GM23338 (cell line): Measurements from ENCODE around the gene ETF1. TPM values are rescaled to one million over a fixed set of nuclear protein-coding genes. Genes with fewer than 3 reads are reported as not detected.

Experiments used
- ATAC-seq: fragments of 200-7000 bp; cut with Tn5 transposase; 3 replicates; pipeline ENCODE4 v1.9.1; 2020
- DNase-seq: peaks from one replicate; pipeline ENCODE4 v3.0.0-alpha.2; 2015; ENCODE audit warnings: low spot score
- H2AFZ ChIP-seq: fragments of 200-600 bp; sonication (generic); 2 replicates; pipeline ENCODE4 v1.8.0; 2016; ENCODE audit warnings: antibody characterized with exemption, mild to moderate bottlenecking, moderate library complexity
- H3F3A ChIP-seq: fragments of 200-600 bp; sonication (generic); replicated peaks from 2 replicates; pipeline ENCODE4 v1.8.0; 2017; ENCODE audit warnings: antibody characterized with exemption, mixed run types, low read depth
- H3K27ac ChIP-seq: fragments of 200-600 bp; sonication (generic); 2 replicates; pipeline ENCODE4 v1.6.1; 2016; ENCODE audit warnings: low read depth
- H3K27me3 ChIP-seq: fragments of 200-600 bp; sonication (generic); 2 replicates; pipeline ENCODE4 v1.8.0; 2016; ENCODE audit warnings: mild to moderate bottlenecking, mixed run types, moderate library complexity; ENCODE audit not compliant: insufficient read depth
- H3K36me3 ChIP-seq: fragments of 200-600 bp; sonication (generic); 2 replicates; pipeline ENCODE4 v1.8.0; 2016; ENCODE audit warnings: mild to moderate bottlenecking; ENCODE audit not compliant: insufficient read depth
- H3K4me1 ChIP-seq: fragments of 200-600 bp; sonication (generic); 2 replicates; pipeline ENCODE4 v1.8.0; 2016; ENCODE audit warnings: mild to moderate bottlenecking, moderate library complexity; ENCODE audit not compliant: insufficient read depth
- H3K4me2 ChIP-seq: fragments of 200-600 bp; sonication (generic); 2 replicates; pipeline ENCODE4 v1.7.1; 2017; ENCODE audit warnings: mixed run types
- H3K4me3 ChIP-seq: fragments of 200-600 bp; sonication (generic); 2 replicates; pipeline ENCODE4 v1.6.1; 2016; ENCODE audit warnings: mixed run types
- H3K79me2 ChIP-seq: fragments of 200-600 bp; sonication (generic); replicated peaks from 2 replicates; pipeline ENCODE4 v1.8.0; 2017; ENCODE audit warnings: mild to moderate bottlenecking; ENCODE audit not compliant: insufficient read depth
- H3K9me2 ChIP-seq: fragments of 200-600 bp; sonication (generic); 2 replicates; pipeline ENCODE4 v1.8.0; 2017; ENCODE audit not compliant: insufficient read depth
- H4K20me1 ChIP-seq: fragments of 200-600 bp; sonication (generic); replicated peaks from 2 replicates; pipeline ENCODE4 v1.8.0; 2017; ENCODE audit warnings: mild to moderate bottlenecking; ENCODE audit not compliant: insufficient read depth
- H3K27ac Mint-ChIP-seq: 2 replicates; pipeline ENCODE4 v1.8.0; 2020; ENCODE audit warnings: inconsistent platforms, mild to moderate bottlenecking, moderate library complexity, mixed read lengths
- H3K27me3 Mint-ChIP-seq: 3 replicates; pipeline ENCODE4 v1.8.0; 2022; ENCODE audit warnings: low read depth, mild to moderate bottlenecking, moderate library complexity, mixed read lengths, inconsistent platforms; ENCODE audit not compliant: insufficient read depth, poor library complexity
- H3K36me3 Mint-ChIP-seq: 3 replicates; pipeline ENCODE4 v1.8.0; 2021; ENCODE audit warnings: low read depth, mild to moderate bottlenecking, inconsistent platforms, moderate library complexity, mixed read lengths
- H3K4me1 Mint-ChIP-seq: 3 replicates; pipeline ENCODE4 v1.8.0; 2020; ENCODE audit warnings: mild to moderate bottlenecking, inconsistent platforms, mixed read lengths
- H3K4me3 Mint-ChIP-seq: 3 replicates; pipeline ENCODE4 v1.8.0; 2021; ENCODE audit warnings: moderate library complexity, mild to moderate bottlenecking, inconsistent platforms, mixed read lengths
- H3K9me3 Mint-ChIP-seq: 3 replicates; pipeline ENCODE4 v1.8.0; 2020; ENCODE audit warnings: moderate library complexity, mild to moderate bottlenecking, inconsistent platforms, mixed read lengths
- EZH2 ChIP-seq: fragments of 200-600 bp; sonication (generic); IDR thresholded peaks from one replicate; pipeline ENCODE4 v1.8.0; 2017; ENCODE audit warnings: antibody characterized with exemption, mild to moderate bottlenecking, low read depth; ENCODE audit not compliant: unreplicated experiment
- NANOG ChIP-seq: IDR thresholded peaks from 2 replicates; pipeline ENCODE4 v1.6.1; 2016; ENCODE audit warnings: antibody characterized with exemption, borderline replicate concordance
- POLR2AphosphoS5 ChIP-seq: IDR thresholded peaks from 2 replicates; pipeline ENCODE4 v1.6.1; 2016; ENCODE audit warnings: antibody characterized with exemption, low read depth
- ZNF114 ChIP-seq: fragments of 250-450 bp; sonication (Bioruptor Pico); IDR thresholded peaks from 2 replicates; pipeline ENCODE4 v1.5.0; 2020; ENCODE audit warnings: mild to moderate bottlenecking, moderate library complexity
- polyA plus RNA-seq: library from polyadenylated mRNA; unstranded; fragments of >200 nt; fragmentation: Nextera tagmentation; extraction: Ambion mirVana; gene quantifications from 2 replicates; pipeline ENCODE4 v1.2.1, GENCODE V29; 2016
- total RNA-seq: library from RNA; depleted of rRNA; stranded (reverse); fragments of >200 nt; shearing (Covaris generic); gene quantifications from 2 replicates; pipeline ENCODE4 v1.2.3, GENCODE V29; 2014
- TF ChIP-seq, protein P1 (sequence below): IDR thresholded peaks from one replicate; pipeline ENCODE4 v1.6.1; 2018; ENCODE audit warnings: antibody characterized with exemption; ENCODE audit not compliant: unreplicated experiment
- TF ChIP-seq, protein P2 (sequence below), 2 experiments: fragments of 200-600 bp in 1 of 2; sonication (generic) in 1 of 2; conservative IDR thresholded peaks; 2 replicates each; pipeline versions ENCODE4 v1.5.1 to v1.6.1; 2016 to 2017; ENCODE audit warnings: antibody characterized with exemption in 2 of 2, low read depth in 2 of 2, mild to moderate bottlenecking in 2 of 2, moderate library complexity in 1 of 2
- TF ChIP-seq, protein P3 (sequence below): IDR thresholded peaks from 2 replicates; pipeline ENCODE4 v1.6.1; 2016; ENCODE audit warnings: antibody characterized with exemption

Gene ETF1
- total and polyA plus RNA-seq, 2 experiments from 2014 or later, result 68.9 to 136 TPM

- TF ChIP-seq, protein P1, sequence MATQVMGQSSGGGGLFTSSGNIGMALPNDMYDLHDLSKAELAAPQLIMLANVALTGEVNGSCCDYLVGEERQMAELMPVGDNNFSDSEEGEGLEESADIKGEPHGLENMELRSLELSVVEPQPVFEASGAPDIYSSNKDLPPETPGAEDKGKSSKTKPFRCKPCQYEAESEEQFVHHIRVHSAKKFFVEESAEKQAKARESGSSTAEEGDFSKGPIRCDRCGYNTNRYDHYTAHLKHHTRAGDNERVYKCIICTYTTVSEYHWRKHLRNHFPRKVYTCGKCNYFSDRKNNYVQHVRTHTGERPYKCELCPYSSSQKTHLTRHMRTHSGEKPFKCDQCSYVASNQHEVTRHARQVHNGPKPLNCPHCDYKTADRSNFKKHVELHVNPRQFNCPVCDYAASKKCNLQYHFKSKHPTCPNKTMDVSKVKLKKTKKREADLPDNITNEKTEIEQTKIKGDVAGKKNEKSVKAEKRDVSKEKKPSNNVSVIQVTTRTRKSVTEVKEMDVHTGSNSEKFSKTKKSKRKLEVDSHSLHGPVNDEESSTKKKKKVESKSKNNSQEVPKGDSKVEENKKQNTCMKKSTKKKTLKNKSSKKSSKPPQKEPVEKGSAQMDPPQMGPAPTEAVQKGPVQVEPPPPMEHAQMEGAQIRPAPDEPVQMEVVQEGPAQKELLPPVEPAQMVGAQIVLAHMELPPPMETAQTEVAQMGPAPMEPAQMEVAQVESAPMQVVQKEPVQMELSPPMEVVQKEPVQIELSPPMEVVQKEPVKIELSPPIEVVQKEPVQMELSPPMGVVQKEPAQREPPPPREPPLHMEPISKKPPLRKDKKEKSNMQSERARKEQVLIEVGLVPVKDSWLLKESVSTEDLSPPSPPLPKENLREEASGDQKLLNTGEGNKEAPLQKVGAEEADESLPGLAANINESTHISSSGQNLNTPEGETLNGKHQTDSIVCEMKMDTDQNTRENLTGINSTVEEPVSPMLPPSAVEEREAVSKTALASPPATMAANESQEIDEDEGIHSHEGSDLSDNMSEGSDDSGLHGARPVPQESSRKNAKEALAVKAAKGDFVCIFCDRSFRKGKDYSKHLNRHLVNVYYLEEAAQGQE, result no peak
- TF ChIP-seq NANOG, result no peak
These were observed 72.5 kb downstream of the ETF1 start (continued) for GRCh38 chr5:138470322-138471051.

DNA sequence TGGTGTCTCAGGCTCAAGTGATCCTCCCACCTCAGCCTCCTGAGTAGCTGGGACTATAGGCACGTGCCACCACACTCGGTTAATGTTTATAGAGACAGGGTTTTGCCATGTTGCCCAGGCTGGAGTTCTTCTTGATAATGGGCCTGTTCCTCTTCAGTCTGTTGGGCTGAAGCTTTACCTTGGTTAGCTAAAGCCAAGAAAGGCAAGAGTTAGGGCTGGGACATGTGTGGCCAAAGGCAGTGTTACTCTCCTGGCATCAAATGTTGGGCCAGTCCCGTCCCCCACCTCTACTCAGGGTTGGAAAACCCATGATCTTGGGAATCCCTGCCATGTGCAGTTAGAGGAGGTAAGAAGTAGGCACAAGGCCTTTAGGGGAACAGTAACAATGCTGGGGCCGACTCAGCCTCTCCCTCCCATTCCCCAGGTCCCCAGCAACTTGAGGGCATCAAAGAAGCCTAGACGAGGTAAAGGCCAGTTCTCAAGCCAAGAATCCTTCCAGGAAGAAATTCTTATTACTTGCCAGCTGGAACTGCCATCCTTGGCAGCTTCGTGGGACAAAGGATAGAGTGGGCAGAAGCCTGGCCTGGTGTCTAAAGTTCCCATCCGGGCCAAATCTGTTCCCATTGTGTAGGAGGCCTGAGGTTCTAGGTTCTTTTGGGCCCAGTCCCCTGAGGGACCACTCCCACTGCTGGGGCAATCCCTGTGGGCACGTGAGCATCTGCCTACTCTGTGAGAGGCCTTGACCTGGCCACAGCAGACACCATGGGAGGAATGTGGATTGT, 73.3 kb downstream of the ETF1 start:
- H3K36me3 Mint-ChIP-seq, result peaks cover 28% of the 10 kb centered on the region
- Histone ChIP-seq H2AFZ (no peak overlapping the region), H3K4me1 (peaks cover 5% of the 10 kb centered on the region), H4K20me1 (peaks cover 14% of the 10 kb centered on the region; the same call in 1 of the 2 replicates), H3K27me3 (peaks cover 26% of the 10 kb centered on the region), H3F3A (peaks cover 9% of the 10 kb centered on the region), H3K27ac (no peak overlapping the region), H3K9me2 (no peaks in the 10 kb centered on the region), H3K36me3 (0 out of 2 replicates have a peak, but pooled peaks cover 3% of the 10 kb centered on the region), H3K4me2 (no peak overlapping the region), H3K4me3 (no peak overlapping the region), H3K79me2 (no peaks in the 10 kb centered on the region)
- ATAC-seq, result peak; percentile 7
- no peak overlapping the region for H3K4me3 Mint-ChIP-seq
- 0 out of 2 replicates have a peak, but pooled peaks have one; percentile 11 for TF ChIP-seq ZNF114
- no peak for TF ChIP-seq NANOG
- H3K27me3 Mint-ChIP-seq, result peaks cover 49% of the 10 kb centered on the region
- H3K4me1 Mint-ChIP-seq, result peaks cover 29% of the 10 kb centered on the region; the same call in 2 of the 3 replicates
- no peak overlapping the region for H3K27ac Mint-ChIP-seq
- DNase-seq, result no peak
- peaks cover 15% of the 10 kb centered on the region; the same call in 2 of the 3 replicates for H3K9me3 Mint-ChIP-seq

DNA sequence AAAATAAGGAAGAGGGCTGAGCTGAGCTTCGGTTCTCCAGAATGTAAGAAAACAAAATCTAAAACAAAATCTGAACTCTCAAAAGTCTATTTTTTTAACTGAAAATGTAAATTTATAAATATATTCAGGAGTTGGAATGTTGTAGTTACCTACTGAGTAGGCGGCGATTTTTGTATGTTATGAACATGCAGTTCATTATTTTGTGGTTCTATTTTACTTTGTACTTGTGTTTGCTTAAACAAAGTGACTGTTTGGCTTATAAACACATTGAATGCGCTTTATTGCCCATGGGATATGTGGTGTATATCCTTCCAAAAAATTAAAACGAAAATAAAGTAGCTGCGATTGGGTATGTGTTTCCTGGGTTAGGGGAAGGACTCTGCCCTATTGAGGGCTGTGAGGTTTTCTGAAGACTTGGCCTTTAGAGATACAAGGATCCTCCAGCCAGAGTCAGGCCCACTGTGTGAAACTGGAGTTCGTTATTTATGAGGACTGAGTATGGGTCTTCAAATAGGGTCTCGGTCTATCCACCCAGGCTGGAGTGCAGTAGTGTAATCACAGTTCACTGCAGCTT, 74.0 kb downstream of the ETF1 start:
- Mint-ChIP-seq H3K9me3 (peaks cover 15% of the 10 kb centered on the region; the same call in 2 of the 3 replicates), H3K27ac (no peak overlapping the region), H3K27me3 (peaks cover 49% of the 10 kb centered on the region), H3K36me3 (peaks cover 28% of the 10 kb centered on the region), H3K4me3 (peak overlapping the region; percentile 84; the same call in 2 of the 3 replicates), H3K4me1 (peaks cover 29% of the 10 kb centered on the region; the same call in 2 of the 3 replicates)
- Histone ChIP-seq H3K9me2 (no peaks in the 10 kb centered on the region), H3F3A (peaks cover 9% of the 10 kb centered on the region), H3K36me3 (0 out of 2 replicates have a peak, but pooled peaks cover 3% of the 10 kb centered on the region), H3K4me3 (no peak overlapping the region), H3K79me2 (no peaks in the 10 kb centered on the region), H2AFZ (no peak overlapping the region), H3K27ac (no peak overlapping the region), H3K4me1 (peaks cover 5% of the 10 kb centered on the region), H3K27me3 (peaks cover 26% of the 10 kb centered on the region), H3K4me2 (no peak overlapping the region), H4K20me1 (peaks cover 14% of the 10 kb centered on the region; the same call in 1 of the 2 replicates)
- DNase-seq, result no peak
- ATAC-seq, result peak; percentile 0; the same call in 2 of the 3 replicates
- no peak for TF ChIP-seq NANOG
- no peak for TF ChIP-seq ZNF114
- TF ChIP-seq POLR2AphosphoS5, result no peak
- TF ChIP-seq, protein P2, sequence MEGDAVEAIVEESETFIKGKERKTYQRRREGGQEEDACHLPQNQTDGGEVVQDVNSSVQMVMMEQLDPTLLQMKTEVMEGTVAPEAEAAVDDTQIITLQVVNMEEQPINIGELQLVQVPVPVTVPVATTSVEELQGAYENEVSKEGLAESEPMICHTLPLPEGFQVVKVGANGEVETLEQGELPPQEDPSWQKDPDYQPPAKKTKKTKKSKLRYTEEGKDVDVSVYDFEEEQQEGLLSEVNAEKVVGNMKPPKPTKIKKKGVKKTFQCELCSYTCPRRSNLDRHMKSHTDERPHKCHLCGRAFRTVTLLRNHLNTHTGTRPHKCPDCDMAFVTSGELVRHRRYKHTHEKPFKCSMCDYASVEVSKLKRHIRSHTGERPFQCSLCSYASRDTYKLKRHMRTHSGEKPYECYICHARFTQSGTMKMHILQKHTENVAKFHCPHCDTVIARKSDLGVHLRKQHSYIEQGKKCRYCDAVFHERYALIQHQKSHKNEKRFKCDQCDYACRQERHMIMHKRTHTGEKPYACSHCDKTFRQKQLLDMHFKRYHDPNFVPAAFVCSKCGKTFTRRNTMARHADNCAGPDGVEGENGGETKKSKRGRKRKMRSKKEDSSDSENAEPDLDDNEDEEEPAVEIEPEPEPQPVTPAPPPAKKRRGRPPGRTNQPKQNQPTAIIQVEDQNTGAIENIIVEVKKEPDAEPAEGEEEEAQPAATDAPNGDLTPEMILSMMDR (conservative IDR thresholded peaks at IDR 0.05; ENCODE audit: low read depth in 2 of 2), result no peak
- TF ChIP-seq, protein P3, sequence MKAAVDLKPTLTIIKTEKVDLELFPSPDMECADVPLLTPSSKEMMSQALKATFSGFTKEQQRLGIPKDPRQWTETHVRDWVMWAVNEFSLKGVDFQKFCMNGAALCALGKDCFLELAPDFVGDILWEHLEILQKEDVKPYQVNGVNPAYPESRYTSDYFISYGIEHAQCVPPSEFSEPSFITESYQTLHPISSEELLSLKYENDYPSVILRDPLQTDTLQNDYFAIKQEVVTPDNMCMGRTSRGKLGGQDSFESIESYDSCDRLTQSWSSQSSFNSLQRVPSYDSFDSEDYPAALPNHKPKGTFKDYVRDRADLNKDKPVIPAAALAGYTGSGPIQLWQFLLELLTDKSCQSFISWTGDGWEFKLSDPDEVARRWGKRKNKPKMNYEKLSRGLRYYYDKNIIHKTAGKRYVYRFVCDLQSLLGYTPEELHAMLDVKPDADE, result no peak
- no peak for TF ChIP-seq EZH2
